Neural progenitor cell (in vitro differentiated cells): Measurements from ENCODE around the gene DEPP1.

Experiments
- EZH2 ChIP-seq: fragments of 200-600 bp; sonication (generic); IDR thresholded peaks from 2 replicates; pipeline ENCODE4 v1.6.1; 2017; ENCODE audit warnings: antibody characterized with exemption, mild to moderate bottlenecking, moderate library complexity
- EZH2phosphoT487 ChIP-seq: fragments of 200-600 bp; sonication (generic); IDR thresholded peaks from 2 replicates; pipeline ENCODE4 v1.6.1; 2017; ENCODE audit warnings: antibody characterized with exemption
- TF ChIP-seq, protein P1 (sequence below): fragments of 200-600 bp; sonication (generic); IDR thresholded peaks from 2 replicates; pipeline ENCODE4 v1.5.1; 2017; ENCODE audit warnings: antibody characterized with exemption, mild to moderate bottlenecking

- TF ChIP-seq EZH2phosphoT487: no peak
- TF ChIP-seq, protein P1, sequence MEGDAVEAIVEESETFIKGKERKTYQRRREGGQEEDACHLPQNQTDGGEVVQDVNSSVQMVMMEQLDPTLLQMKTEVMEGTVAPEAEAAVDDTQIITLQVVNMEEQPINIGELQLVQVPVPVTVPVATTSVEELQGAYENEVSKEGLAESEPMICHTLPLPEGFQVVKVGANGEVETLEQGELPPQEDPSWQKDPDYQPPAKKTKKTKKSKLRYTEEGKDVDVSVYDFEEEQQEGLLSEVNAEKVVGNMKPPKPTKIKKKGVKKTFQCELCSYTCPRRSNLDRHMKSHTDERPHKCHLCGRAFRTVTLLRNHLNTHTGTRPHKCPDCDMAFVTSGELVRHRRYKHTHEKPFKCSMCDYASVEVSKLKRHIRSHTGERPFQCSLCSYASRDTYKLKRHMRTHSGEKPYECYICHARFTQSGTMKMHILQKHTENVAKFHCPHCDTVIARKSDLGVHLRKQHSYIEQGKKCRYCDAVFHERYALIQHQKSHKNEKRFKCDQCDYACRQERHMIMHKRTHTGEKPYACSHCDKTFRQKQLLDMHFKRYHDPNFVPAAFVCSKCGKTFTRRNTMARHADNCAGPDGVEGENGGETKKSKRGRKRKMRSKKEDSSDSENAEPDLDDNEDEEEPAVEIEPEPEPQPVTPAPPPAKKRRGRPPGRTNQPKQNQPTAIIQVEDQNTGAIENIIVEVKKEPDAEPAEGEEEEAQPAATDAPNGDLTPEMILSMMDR: no peak
- no peak for TF ChIP-seq EZH2
These were observed 4.5 kb downstream of the DEPP1 start for GRCh38 chr10:44974082-44974627.
